Transverse colon (tissue), 4 donors: ENCODE data around the gene HSDL1. TPM values are rescaled to one million over a fixed set of nuclear protein-coding genes. Genes with fewer than 3 reads are reported as not detected.

Source experiments
- DNase-seq: peaks from one replicate; pipeline ENCODE4 v3.0.0-alpha.2; 2019
- H3K27ac ChIP-seq, 4 donors: fragments of 200-600 bp; sonication (generic); 2 replicates each; pipeline ENCODE4 v1.5.1; 2016 to 2018; ENCODE audit warnings: inconsistent platforms in 4 of 4
- H3K27me3 ChIP-seq: fragments of 200-600 bp; sonication (generic); 2 replicates; pipeline ENCODE4 v1.5.1; 2017; ENCODE audit warnings: inconsistent platforms
- H3K36me3 ChIP-seq, 4 donors: fragments of 200-600 bp; sonication (generic); 2 replicates each; pipeline ENCODE4 v1.5.1; 2017 to 2019; ENCODE audit warnings: inconsistent platforms in 4 of 4
- H3K4me1 ChIP-seq, 4 donors: fragments of 200-600 bp; sonication (generic); 2 replicates each; pipeline ENCODE4 v1.5.1; 2017 to 2020; ENCODE audit warnings: inconsistent platforms in 4 of 4
- H3K4me3 ChIP-seq, 4 donors: fragments of 200-600 bp; sonication (generic); 1 replicate in 1 of 4; 2 replicates in 3 of 4; pipeline versions ENCODE4 v1.5.1 to v1.6.1; 2017 to 2019; ENCODE audit warnings: inconsistent platforms in 4 of 4
- H3K9me3 ChIP-seq, 2 donors: fragments of 200-600 bp; sonication (generic); 2 replicates each; pipeline ENCODE4 v1.5.1; 2017 to 2019; ENCODE audit warnings: inconsistent platforms in 2 of 2
- EP300 ChIP-seq: sonication (generic); formaldehyde crosslinking; IDR thresholded peaks from one replicate; pipeline ENCODE4 v1.6.1; 2017; ENCODE audit warnings: antibody characterized with exemption, low read depth
- POLR2A ChIP-seq: fragments of 450-650 bp; IDR thresholded peaks from one replicate; pipeline ENCODE4 v1.6.1; 2016; ENCODE audit warnings: antibody characterized with exemption, mild to moderate bottlenecking, moderate library complexity
- POLR2AphosphoS5 ChIP-seq, 3 donors: sonication (generic); formaldehyde crosslinking; IDR thresholded peaks; one replicate each; pipeline ENCODE4 v1.6.1; 2016; ENCODE audit warnings: antibody characterized with exemption in 3 of 3
- WGBS, 2 donors: methylation state at CpG; one replicate each; pipeline ENCODE4 v1.1.5; 2018; ENCODE audit warnings: low coverage in 1 of 2; 5-methylcytosine and 5-hydroxymethylcytosine counted together
- in situ Hi-C, 4 donors: fragments of 200-750 bp; cut with MboI; loops; one replicate each; pipeline versions ENCODE4 v1.15.0 to v1.15.1; 2017; ENCODE audit warnings: low sequenced_read_pairs in 3 of 4, low pct_ligation_motif_present in 1 of 4, low pct_unique_long_range_greater_than_20kb in 1 of 4
- intact Hi-C: fragments of 100-400 bp; cut with DNase I; formaldehyde crosslinking; loops from one replicate; pipeline ENCODE4 v1.15.1; 2023; ENCODE audit warnings: low total_unique reads
- total RNA-seq, 4 donors: library from RNA; depleted of rRNA; stranded (reverse); fragments of >200 nt; gene quantifications; one replicate each; pipeline ENCODE4 v1.1.0, GENCODE V29; 2016
- TF ChIP-seq, protein P1 (sequence below), 5 experiments: fragments of 200-600 bp in 3 of 5; fragments of 450-650 bp in 2 of 5; sonication (generic) in 3 of 5; IDR thresholded peaks; 1 replicate in 2 of 5; 2 replicates in 3 of 5; pipeline ENCODE4 v1.5.1; 2016 to 2017; ENCODE audit warnings: antibody characterized with exemption in 5 of 5, inconsistent platforms in 3 of 5, mild to moderate bottlenecking in 2 of 5, moderate library complexity in 1 of 5

HSDL1 gene
- total RNA-seq, 4 donors from 2014 or later: 1.2 to 16.2 (median 8.7) TPM

- intact Hi-C loops: no loop called here
- Histone ChIP-seq H3K9me3 (no peaks in the 10 kb centered on the region), H3K36me3 (peaks cover 0 to 5% (median 2%) of the 10 kb centered on the region in 4 donors), H3K4me1 (peaks cover 8 to 30% (median 11%) of the 10 kb centered on the region in 4 donors), H3K4me3 (no peak overlapping the region), H3K27ac (no peak overlapping the region), H3K27me3 (no peaks in the 10 kb centered on the region)
- no peak for DNase-seq
- WGBS, 2 donors: 68 to 75% methylated on average over 2 to 3 of the region's 3 CpGs
- in situ Hi-C loops: loop anchor here in 1 of 4 donors (25.0 kb wide), 1 partner anchor 377 kb away; no protein-coding TSS in a partner anchor
- TF ChIP-seq EP300 (no peak), POLR2A (no peak), POLR2AphosphoS5 (IDR thresholded peaks at IDR 0.05) (no peak)
- TF ChIP-seq, protein P1, sequence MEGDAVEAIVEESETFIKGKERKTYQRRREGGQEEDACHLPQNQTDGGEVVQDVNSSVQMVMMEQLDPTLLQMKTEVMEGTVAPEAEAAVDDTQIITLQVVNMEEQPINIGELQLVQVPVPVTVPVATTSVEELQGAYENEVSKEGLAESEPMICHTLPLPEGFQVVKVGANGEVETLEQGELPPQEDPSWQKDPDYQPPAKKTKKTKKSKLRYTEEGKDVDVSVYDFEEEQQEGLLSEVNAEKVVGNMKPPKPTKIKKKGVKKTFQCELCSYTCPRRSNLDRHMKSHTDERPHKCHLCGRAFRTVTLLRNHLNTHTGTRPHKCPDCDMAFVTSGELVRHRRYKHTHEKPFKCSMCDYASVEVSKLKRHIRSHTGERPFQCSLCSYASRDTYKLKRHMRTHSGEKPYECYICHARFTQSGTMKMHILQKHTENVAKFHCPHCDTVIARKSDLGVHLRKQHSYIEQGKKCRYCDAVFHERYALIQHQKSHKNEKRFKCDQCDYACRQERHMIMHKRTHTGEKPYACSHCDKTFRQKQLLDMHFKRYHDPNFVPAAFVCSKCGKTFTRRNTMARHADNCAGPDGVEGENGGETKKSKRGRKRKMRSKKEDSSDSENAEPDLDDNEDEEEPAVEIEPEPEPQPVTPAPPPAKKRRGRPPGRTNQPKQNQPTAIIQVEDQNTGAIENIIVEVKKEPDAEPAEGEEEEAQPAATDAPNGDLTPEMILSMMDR (IDR thresholded peaks at IDR 0.05): no peak
These were observed 34.5 kb downstream of the HSDL1 start for GRCh38 chr16:84110527-84110926.

DNA sequence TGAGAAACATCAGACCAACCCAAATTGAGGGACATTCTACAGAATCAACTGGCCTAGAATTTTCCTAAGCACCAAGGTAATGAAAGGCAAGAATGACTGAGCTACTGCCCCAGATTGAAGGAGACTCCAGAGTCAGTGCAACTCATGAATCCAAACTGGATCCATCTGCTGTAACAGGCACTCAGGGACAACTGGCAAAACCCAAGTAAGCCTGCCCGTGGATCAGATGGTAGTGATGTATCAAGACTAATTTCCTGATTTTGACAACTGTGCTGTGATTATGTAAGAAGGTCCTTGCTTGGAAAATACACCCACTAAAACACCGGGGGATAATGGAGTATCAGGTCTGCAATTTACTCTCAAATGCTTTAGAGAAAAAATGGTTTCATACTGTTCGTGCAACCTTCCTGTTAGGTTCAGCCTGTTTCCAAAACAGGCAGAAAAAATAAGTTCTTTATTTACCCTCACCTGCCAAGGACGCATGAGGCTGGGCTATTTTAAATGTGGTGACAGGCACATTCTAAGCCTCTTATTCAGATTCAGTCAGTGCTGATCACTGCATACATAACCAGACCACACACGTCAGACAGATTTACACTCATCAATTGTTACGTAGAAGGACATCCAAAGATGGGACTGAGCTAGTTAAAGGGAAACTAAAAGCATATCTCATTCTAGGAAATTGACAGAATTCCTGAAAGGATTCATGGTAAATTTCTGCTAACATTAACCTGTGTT, 35.2 kb downstream of the HSDL1 start:
- no peaks in the 10 kb centered on the region for H3K27me3 ChIP-seq
- no peak overlapping the region for H3K27ac ChIP-seq

GRCh38 chr16:84107921-84108320, 37.1 kb downstream of the HSDL1 start:
- intact Hi-C loops: no loop called here

More for the DNA sequence above, 35.2 kb downstream of the HSDL1 start:
- Histone ChIP-seq H3K4me1 (peaks cover under 1 to 22% (median 4%) of the 10 kb centered on the region in 4 donors), H3K4me3 (no peak overlapping the region), H3K9me3 (no peaks in the 10 kb centered on the region), H3K36me3 (peaks cover 0 to 5% (median 2%) of the 10 kb centered on the region in 4 donors)
- WGBS, 2 donors: 68 to 70% methylated on average over 4 to 6 of the region's 6 CpGs
- DNase-seq: no peak
- TF ChIP-seq, protein P1 (IDR thresholded peaks at IDR 0.05): no peak
- TF ChIP-seq POLR2AphosphoS5 (IDR thresholded peaks at IDR 0.05) (no peak), POLR2A (no peak), EP300 (no peak)
- in situ Hi-C loops (loop anchor here in 1 of 4 donors (25.0 kb wide), 1 partner anchor 378 kb away; no protein-coding TSS in a partner anchor), intact Hi-C loops (no loop called here)

More at GRCh38 chr16:84107921-84108320, 37.1 kb downstream of the HSDL1 start:
- TF ChIP-seq EP300 (no peak), POLR2A (no peak), POLR2AphosphoS5 (IDR thresholded peaks at IDR 0.05) (no peak)
- TF ChIP-seq, protein P1 (IDR thresholded peaks at IDR 0.05): no peak
- WGBS, 2 donors: 81% methylated on average over 2 of the region's 2 CpGs; no CpG with 5 or more reads in 1 of the 2 donors
- Histone ChIP-seq H3K36me3 (peaks cover 0 to 5% (median 2%) of the 10 kb centered on the region in 4 donors), H3K27ac (no peak overlapping the region), H3K27me3 (no peaks in the 10 kb centered on the region), H3K4me3 (no peak overlapping the region), H3K4me1 (peaks cover 6 to 26% (median 11%) of the 10 kb centered on the region in 4 donors), H3K9me3 (no peaks in the 10 kb centered on the region)
- DNase-seq: no peak
- in situ Hi-C loops: loop anchor here in 1 of 4 donors (25.0 kb wide), 1 partner anchor 379 kb away; no protein-coding TSS in a partner anchor
